Measurements from ENCODE around the gene GSDME. TPM values are rescaled to one million over a fixed set of nuclear protein-coding genes. Genes with fewer than 3 reads are reported as not detected.
"Not testable (repeated sequence)": the region's sequence is repeated elsewhere in the genome, so short reads cannot be mapped to it uniquely, and the experiment has no call there.

The GSDME gene
- total RNA-seq, 4 donors from 2014 or later = 0.42 to 9.2 (median 2.1) TPM

- DNase-seq (ENCODE audit: low spot score in 2 of 2) = no peak
These were observed 20.0 kb downstream of the GSDME start for GRCh38 chr7:24737281-24737680.

GRCh38 chr7:24735594-24735993 is 21.7 kb downstream of the GSDME start:
- H3K4me3 ChIP-seq (ENCODE audit: low read depth, poor library complexity, severe bottlenecking); DNase-seq (ENCODE audit: low spot score in 2 of 2); intact Hi-C loops (cut with DNase I; ENCODE audit: low total_unique reads): not testable (repeated sequence)
- WGBS, 2 donors = 94 to 98% methylated on average over 7 of the region's 7 CpGs

More at GRCh38 chr7:24737281-24737680, 20.0 kb downstream of the GSDME start:
- intact Hi-C loops (cut with DNase I; ENCODE audit: low total_unique reads) = no loop called here
- no peak overlapping the region for H3K4me3 ChIP-seq (ENCODE audit: low read depth, poor library complexity, severe bottlenecking)
- WGBS, 2 donors = 37 to 39% methylated on average over 1 of the region's 1 CpG
- TF ChIP-seq CTCF (IDR thresholded peaks at IDR 0.05) (no peak), POLR2A (IDR thresholded peaks at IDR 0.05) (no peak)

- H3K4me3 ChIP-seq (ENCODE audit: low read depth, poor library complexity, severe bottlenecking) = no peak overlapping the region
- TF ChIP-seq CTCF (IDR thresholded peaks at IDR 0.05) (no peak), POLR2A (IDR thresholded peaks at IDR 0.05) (no peak)
- DNase-seq (ENCODE audit: low spot score in 2 of 2) = no peak
- intact Hi-C loops (cut with DNase I; ENCODE audit: low total_unique reads) = no loop called here
These were observed 23.0 kb downstream of the GSDME start for GRCh38 chr7:24734306-24734705.

- TF ChIP-seq CTCF (IDR thresholded peaks at IDR 0.05) = no peak
- no peak for TF ChIP-seq POLR2A (IDR thresholded peaks at IDR 0.05)
- intact Hi-C loops (cut with DNase I; ENCODE audit: low total_unique reads) = no loop called here
- DNase-seq (ENCODE audit: low spot score in 2 of 2) = peak; percentile 6 to 60
- WGBS, 2 donors = 53 to 70% methylated on average over 2 of the region's 2 CpGs
- no peak overlapping the region for H3K4me3 ChIP-seq (ENCODE audit: low read depth, poor library complexity, severe bottlenecking)
These were observed 23.7 kb downstream of the GSDME start for GRCh38 chr7:24733414-24734060.

GRCh38 chr7:24732646-24733413 is 24.4 kb downstream of the GSDME start:
- intact Hi-C loops (cut with DNase I; ENCODE audit: low total_unique reads) = no loop called here
- DNase-seq (ENCODE audit: low spot score in 2 of 2) = peak in 1 of 2 donors; percentile 73
- 91 to 98% methylated on average over 4 of the region's 4 CpGs for WGBS, 2 donors
- no peak overlapping the region for H3K4me3 ChIP-seq (ENCODE audit: low read depth, poor library complexity, severe bottlenecking)
- no peak for TF ChIP-seq POLR2A (IDR thresholded peaks at IDR 0.05)

GRCh38 chr7:24731313-24731712 is 26.0 kb downstream of the GSDME start:
- no peak for TF ChIP-seq CTCF (IDR thresholded peaks at IDR 0.05)
- TF ChIP-seq POLR2A (IDR thresholded peaks at IDR 0.05) = no peak
- 95 to 96% methylated on average over 12 to 13 of the region's 13 CpGs for WGBS, 2 donors
- intact Hi-C loops (cut with DNase I; ENCODE audit: low total_unique reads) = no loop called here
- H3K4me3 ChIP-seq (ENCODE audit: low read depth, poor library complexity, severe bottlenecking) = no peak overlapping the region
- DNase-seq (ENCODE audit: low spot score in 2 of 2) = peak; percentile 10 to 63

- TF ChIP-seq CTCF (IDR thresholded peaks at IDR 0.05) = no peak
- no peak for TF ChIP-seq POLR2A (IDR thresholded peaks at IDR 0.05)
- no peak for DNase-seq (ENCODE audit: low spot score in 2 of 2)
- no peak overlapping the region for H3K4me3 ChIP-seq (ENCODE audit: low read depth, poor library complexity, severe bottlenecking)
- intact Hi-C loops (cut with DNase I; ENCODE audit: low total_unique reads) = no loop called here
These were observed 27.3 kb downstream of the GSDME start for GRCh38 chr7:24730018-24730369.

All from lower leg skin (tissue), 4 donors.